ENCODE data around the gene NUDT1. TPM values are rescaled to one million over a fixed set of nuclear protein-coding genes. Genes with fewer than 3 reads are reported as not detected.

Gene NUDT1
- total RNA-seq, 1 experiment from 2014 or later: 27.2 TPM

DNA sequence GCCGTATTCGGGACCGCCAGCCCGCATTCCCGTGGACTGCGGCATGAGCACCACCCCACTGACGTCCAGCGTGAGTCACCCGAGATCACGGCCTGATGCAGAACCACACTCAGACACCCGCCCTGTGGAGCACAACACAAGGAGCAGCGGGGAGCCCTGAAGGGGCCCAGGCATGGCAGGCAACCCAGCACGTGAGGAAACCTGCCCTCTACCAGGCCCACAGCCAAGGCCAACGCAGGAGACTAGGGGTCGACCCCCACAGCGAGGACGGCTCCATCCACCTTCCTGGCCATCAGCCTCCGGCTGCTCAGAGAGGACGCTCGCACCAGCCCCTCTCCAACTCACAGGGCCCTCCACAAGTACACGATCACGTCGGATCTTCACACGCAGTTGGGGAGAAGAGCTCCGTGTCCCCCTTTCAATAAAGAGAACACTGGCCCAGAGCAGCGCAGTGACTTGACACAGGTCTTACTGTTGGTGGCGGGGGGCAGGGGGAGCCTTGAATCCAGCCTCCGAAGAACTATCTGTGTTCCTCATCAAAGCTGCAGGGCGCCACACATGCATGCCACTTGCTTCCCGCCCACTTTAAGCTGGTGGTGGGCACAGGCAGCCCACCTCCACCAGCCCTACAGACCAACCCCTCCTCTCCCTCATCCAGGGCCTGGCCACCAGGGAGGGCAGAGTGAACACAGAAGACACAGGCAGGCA lies 31.3 kb upstream of the NUDT1 start:
- intact Hi-C loops (cut with micrococcal nuclease): no loop called here
- Mint-ChIP-seq H3K27me3 (ENCODE audit: insufficient read depth, unreplicated experiment) (no peaks in the 10 kb centered on the region), H3K27ac (ENCODE audit: low read depth, unreplicated experiment) (no peak overlapping the region), H3K4me3 (ENCODE audit: unreplicated experiment) (no peak overlapping the region), H3K9me3 (ENCODE audit: unreplicated experiment) (no peaks in the 10 kb centered on the region), H3K36me3 (ENCODE audit: insufficient read depth, unreplicated experiment) (peaks cover 35% of the 10 kb centered on the region), H3K4me1 (ENCODE audit: insufficient read depth, unreplicated experiment) (peaks cover 3% of the 10 kb centered on the region)
- no peak for DNase-seq (ENCODE audit: unreplicated experiment)
- TF ChIP-seq, protein P1, sequence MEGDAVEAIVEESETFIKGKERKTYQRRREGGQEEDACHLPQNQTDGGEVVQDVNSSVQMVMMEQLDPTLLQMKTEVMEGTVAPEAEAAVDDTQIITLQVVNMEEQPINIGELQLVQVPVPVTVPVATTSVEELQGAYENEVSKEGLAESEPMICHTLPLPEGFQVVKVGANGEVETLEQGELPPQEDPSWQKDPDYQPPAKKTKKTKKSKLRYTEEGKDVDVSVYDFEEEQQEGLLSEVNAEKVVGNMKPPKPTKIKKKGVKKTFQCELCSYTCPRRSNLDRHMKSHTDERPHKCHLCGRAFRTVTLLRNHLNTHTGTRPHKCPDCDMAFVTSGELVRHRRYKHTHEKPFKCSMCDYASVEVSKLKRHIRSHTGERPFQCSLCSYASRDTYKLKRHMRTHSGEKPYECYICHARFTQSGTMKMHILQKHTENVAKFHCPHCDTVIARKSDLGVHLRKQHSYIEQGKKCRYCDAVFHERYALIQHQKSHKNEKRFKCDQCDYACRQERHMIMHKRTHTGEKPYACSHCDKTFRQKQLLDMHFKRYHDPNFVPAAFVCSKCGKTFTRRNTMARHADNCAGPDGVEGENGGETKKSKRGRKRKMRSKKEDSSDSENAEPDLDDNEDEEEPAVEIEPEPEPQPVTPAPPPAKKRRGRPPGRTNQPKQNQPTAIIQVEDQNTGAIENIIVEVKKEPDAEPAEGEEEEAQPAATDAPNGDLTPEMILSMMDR (IDR thresholded peaks at IDR 0.05; ENCODE audit: unreplicated experiment): no peak
- ChIA-PET POLR2A (no interaction called here), CTCF (interaction anchor here (0.6 to 1.2 kb wide), 6 partner anchors 15 to 632 kb away, joined by 3 read pairs; no protein-coding TSS in a partner anchor)
- BruUV-seq (replicated peaks): no TSS peak

DNA sequence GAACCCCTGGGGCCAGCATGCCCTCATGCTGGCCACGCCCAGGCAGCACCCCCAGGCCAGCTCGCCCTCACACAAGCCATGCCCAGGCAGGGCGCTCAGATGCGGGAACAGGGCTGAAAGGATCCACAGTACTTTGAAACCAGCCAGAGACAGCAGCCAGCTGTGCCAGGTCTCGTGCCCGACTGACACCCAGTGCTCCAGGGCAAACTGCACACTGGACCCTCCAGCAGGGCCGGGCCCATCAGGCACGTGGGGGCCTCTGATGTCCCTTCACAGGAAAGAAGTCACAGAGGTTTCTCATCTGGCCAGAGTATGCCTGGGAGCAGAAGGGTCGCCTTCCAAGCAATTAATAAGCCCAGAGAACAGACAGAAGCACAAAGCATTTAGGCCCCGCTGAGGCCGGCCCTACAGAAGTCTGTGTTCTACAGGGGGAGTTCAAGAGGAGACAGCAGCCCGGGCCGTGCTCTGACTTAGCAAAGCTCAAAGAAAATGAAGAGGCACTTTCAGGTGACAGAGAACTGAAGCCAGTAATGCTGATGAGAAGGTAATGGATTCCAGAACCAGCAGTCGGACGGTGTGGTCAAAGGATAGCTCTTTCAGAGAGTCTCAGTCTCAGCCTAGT lies 30.7 kb upstream of the NUDT1 start:
- TF ChIP-seq, protein P1 (IDR thresholded peaks at IDR 0.05; ENCODE audit: unreplicated experiment): no peak
- Mint-ChIP-seq H3K9me3 (ENCODE audit: unreplicated experiment) (no peaks in the 10 kb centered on the region), H3K4me1 (ENCODE audit: insufficient read depth, unreplicated experiment) (peaks cover 6% of the 10 kb centered on the region), H3K27ac (ENCODE audit: low read depth, unreplicated experiment) (peak overlapping the region; percentile 51), H3K27me3 (ENCODE audit: insufficient read depth, unreplicated experiment) (no peaks in the 10 kb centered on the region), H3K36me3 (ENCODE audit: insufficient read depth, unreplicated experiment) (peaks cover 39% of the 10 kb centered on the region), H3K4me3 (ENCODE audit: unreplicated experiment) (no peak overlapping the region)
- no TSS peak for BruUV-seq (replicated peaks)
- ChIA-PET POLR2A (no interaction called here), CTCF (interaction anchor here (0.9 to 1.2 kb wide), 3 partner anchors 15 to 207 kb away, joined by 3 read pairs; no protein-coding TSS in a partner anchor)
- intact Hi-C loops (cut with micrococcal nuclease): no loop called here
- no peak for DNase-seq (ENCODE audit: unreplicated experiment)

DNA sequence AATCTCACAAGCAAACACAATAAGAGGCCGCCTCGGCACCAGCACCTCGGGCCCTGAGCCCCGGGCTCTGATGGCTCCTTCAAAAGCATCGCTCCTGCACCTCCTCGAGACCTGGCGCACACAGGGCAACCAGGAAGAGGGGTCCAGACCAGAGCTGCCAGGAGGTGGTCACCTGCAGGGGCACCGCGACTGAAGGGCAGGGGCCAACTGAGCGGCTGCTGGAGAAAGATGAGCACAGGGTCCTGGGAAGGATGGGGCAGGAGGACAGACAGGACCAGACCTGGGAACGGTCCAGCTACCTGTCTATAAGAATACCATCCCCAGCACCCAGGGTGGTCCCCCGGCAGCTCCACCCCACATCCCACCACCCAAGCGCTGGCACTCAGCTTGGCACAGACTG lies 30.1 kb upstream of the NUDT1 start:
- H3K4me1 Mint-ChIP-seq (ENCODE audit: insufficient read depth, unreplicated experiment): peaks cover 6% of the 10 kb centered on the region
- no peak overlapping the region for H3K27ac Mint-ChIP-seq (ENCODE audit: low read depth, unreplicated experiment)
- POLR2A ChIA-PET: no interaction called here
- CTCF ChIA-PET: no interaction called here
- H3K27me3 Mint-ChIP-seq (ENCODE audit: insufficient read depth, unreplicated experiment): no peaks in the 10 kb centered on the region
- intact Hi-C loops (cut with micrococcal nuclease): no loop called here
- TF ChIP-seq, protein P1 (IDR thresholded peaks at IDR 0.05; ENCODE audit: unreplicated experiment): no peak
- DNase-seq (ENCODE audit: unreplicated experiment): no peak
- H3K36me3 Mint-ChIP-seq (ENCODE audit: insufficient read depth, unreplicated experiment): peaks cover 40% of the 10 kb centered on the region
- BruUV-seq (replicated peaks): no TSS peak
- no peaks in the 10 kb centered on the region for H3K9me3 Mint-ChIP-seq (ENCODE audit: unreplicated experiment)
- no peak overlapping the region for H3K4me3 Mint-ChIP-seq (ENCODE audit: unreplicated experiment)

DNA sequence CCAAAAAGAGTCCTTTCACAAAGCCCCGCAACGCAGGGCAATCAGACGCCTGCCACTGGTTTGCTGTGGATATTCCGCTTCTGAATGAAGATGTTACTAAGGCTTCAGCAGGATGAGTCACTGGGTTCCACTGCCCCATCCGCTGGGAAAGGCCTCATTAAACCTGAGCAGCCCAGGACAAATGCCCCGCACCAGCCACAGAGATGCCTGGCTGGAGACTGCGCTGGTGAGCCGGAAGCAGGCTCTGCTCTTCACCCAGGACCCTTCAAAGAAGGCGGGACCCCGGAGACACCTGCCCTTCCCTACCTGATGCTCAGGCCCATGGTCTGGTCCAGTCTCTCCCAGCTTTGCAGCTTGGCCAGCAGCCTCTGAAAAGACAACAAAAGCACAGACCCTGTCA lies 29.1 kb upstream of the NUDT1 start:
- CTCF ChIA-PET: interaction anchor here (0.6 kb wide), 1 partner anchor 11 kb away, joined by 3 read pairs; no protein-coding TSS in a partner anchor
- TF ChIP-seq, protein P1 (IDR thresholded peaks at IDR 0.05; ENCODE audit: unreplicated experiment): no peak
- Mint-ChIP-seq H3K9me3 (ENCODE audit: unreplicated experiment) (no peaks in the 10 kb centered on the region), H3K27me3 (ENCODE audit: insufficient read depth, unreplicated experiment) (no peaks in the 10 kb centered on the region), H3K27ac (ENCODE audit: low read depth, unreplicated experiment) (no peak overlapping the region), H3K4me3 (ENCODE audit: unreplicated experiment) (no peak overlapping the region), H3K36me3 (ENCODE audit: insufficient read depth, unreplicated experiment) (peaks cover 47% of the 10 kb centered on the region), H3K4me1 (ENCODE audit: insufficient read depth, unreplicated experiment) (peaks cover 6% of the 10 kb centered on the region)
- DNase-seq (ENCODE audit: unreplicated experiment): no peak
- POLR2A ChIA-PET: interaction anchor here (0.5 to 0.6 kb wide), 2 partner anchors 701 to 1938 kb away, joined by 3 read pairs; no protein-coding TSS in a partner anchor
- no TSS peak for BruUV-seq (replicated peaks)
- intact Hi-C loops (cut with micrococcal nuclease): no loop called here

Measured in MCF 10A (cell line).